KG1 (cell line): Measurements from ENCODE around the gene UBAC1.

ENCODE experiments used
- DNase-seq: peaks from one replicate; lab custom pipeline; 2025; lab: John Stamatoyannopoulos, UW

Gene UBAC1

GRCh38 chr9:135939351-135940265 is 21.6 kb downstream of the UBAC1 start:
- no peak for DNase-seq

- no peak for DNase-seq
These were observed 23.4 kb downstream of the UBAC1 start for GRCh38 chr9:135937521-135938489.

GRCh38 chr9:135933114-135933513 is 28.1 kb downstream of the UBAC1 start:
- DNase-seq: no peak

- DNase-seq: no peak
These were observed 28.5 kb downstream of the UBAC1 start for GRCh38 chr9:135932656-135933055.

- no peak for DNase-seq
These were observed 29.8 kb downstream of the UBAC1 start for GRCh38 chr9:135931349-135931820.

- no peak for DNase-seq
These were observed 30.5 kb downstream of the UBAC1 start for GRCh38 chr9:135930446-135931345.

- DNase-seq: no peak
These were observed 31.3 kb downstream of the UBAC1 start for GRCh38 chr9:135929656-135930445.

GRCh38 chr9:135928731-135929655 is 32.2 kb downstream of the UBAC1 start:
- DNase-seq: no peak

- no peak for DNase-seq
These were observed 33.0 kb downstream of the UBAC1 start for GRCh38 chr9:135928074-135928730.

- no peak for DNase-seq
These were observed 33.8 kb downstream of the UBAC1 start for GRCh38 chr9:135927195-135928013.

- peak; percentile 22 for DNase-seq
These were observed 34.6 kb downstream of the UBAC1 start for GRCh38 chr9:135926402-135927194.

- DNase-seq: no peak
These were observed 35.6 kb downstream of the UBAC1 start for GRCh38 chr9:135925496-135926133.

- no peak for DNase-seq
These were observed 36.4 kb downstream of the UBAC1 start for GRCh38 chr9:135924628-135925338.

GRCh38 chr9:135923508-135923907 is 37.7 kb downstream of the UBAC1 start:
- no peak for DNase-seq

GRCh38 chr9:135921749-135922310 is 39.3 kb downstream of the UBAC1 start:
- no peak for DNase-seq
